HG03432 (cell line): ENCODE data around the gene HELZ.
"Not testable (repeated sequence)": the region's sequence is repeated elsewhere in the genome, so short reads cannot be mapped to it uniquely, and the experiment has no call there.

Experiments used
- ATAC-seq: cut with Tn5 transposase; IDR thresholded peaks from one replicate; pipeline ENCODE4 v1.9.1; 2021; ENCODE audit warnings: mild to moderate bottlenecking, moderate library complexity; ENCODE audit not compliant: unreplicated experiment

HELZ gene

GRCh38 chr17:67148352-67148751 is 96.6 kb downstream of the HELZ start:
- no peak for ATAC-seq

GRCh38 chr17:67145183-67145805 is 99.7 kb downstream of the HELZ start:
- no peak for ATAC-seq

- ATAC-seq: no peak
Measured at GRCh38 chr17:67143318-67143717, 101.7 kb downstream of the HELZ start.

GRCh38 chr17:67142030-67142429 is 103.0 kb downstream of the HELZ start:
- ATAC-seq: not testable (repeated sequence)

- ATAC-seq: no peak
Measured at GRCh38 chr17:67139784-67140665, 105.0 kb downstream of the HELZ start.

- no peak for ATAC-seq
Measured at GRCh38 chr17:67139289-67139688, 105.7 kb downstream of the HELZ start.

- no peak for ATAC-seq
Measured at GRCh38 chr17:67138392-67138791, 106.6 kb downstream of the HELZ start.

GRCh38 chr17:67137860-67138259 is 107.1 kb downstream of the HELZ start:
- ATAC-seq: no peak

GRCh38 chr17:67137026-67137370 is 108.0 kb downstream of the HELZ start:
- ATAC-seq: no peak

GRCh38 chr17:67136191-67137025 is 108.6 kb downstream of the HELZ start:
- no peak for ATAC-seq

GRCh38 chr17:67133161-67133560 is 111.8 kb downstream of the HELZ start:
- ATAC-seq: no peak

GRCh38 chr17:67132366-67132765 is 112.6 kb downstream of the HELZ start:
- no peak for ATAC-seq

- no peak for ATAC-seq
Measured at GRCh38 chr17:67130768-67131167, 114.2 kb downstream of the HELZ start.

- ATAC-seq: no peak
Measured at GRCh38 chr17:67129283-67129682, 115.7 kb downstream of the HELZ start.

- no peak for ATAC-seq
Measured at GRCh38 chr17:67128700-67129099, 116.3 kb downstream of the HELZ start.

GRCh38 chr17:67127925-67128324 is 117.1 kb downstream of the HELZ start:
- no peak for ATAC-seq

GRCh38 chr17:67126983-67127382 is 118.0 kb downstream of the HELZ start:
- ATAC-seq: no peak

GRCh38 chr17:67126543-67126942 is 118.5 kb downstream of the HELZ start:
- ATAC-seq: not testable (repeated sequence)

- ATAC-seq: no peak
Measured at GRCh38 chr17:67125924-67126323, 119.1 kb downstream of the HELZ start.

GRCh38 chr17:67125417-67125816 is 119.6 kb downstream of the HELZ start:
- no peak for ATAC-seq

- no peak for ATAC-seq
Measured at GRCh38 chr17:67124450-67125148, 120.4 kb downstream of the HELZ start.
